GM21381 (cell line): ENCODE data around the gene CASP8AP2.
"Not testable (repeated sequence)": the region's sequence is repeated elsewhere in the genome, so short reads cannot be mapped to it uniquely, and the experiment has no call there.

Experiments
- ATAC-seq: cut with Tn5 transposase; IDR thresholded peaks from one replicate; pipeline ENCODE4 v1.9.1; 2021; ENCODE audit warnings: mild to moderate bottlenecking, moderate library complexity; ENCODE audit not compliant: unreplicated experiment

Gene CASP8AP2

DNA sequence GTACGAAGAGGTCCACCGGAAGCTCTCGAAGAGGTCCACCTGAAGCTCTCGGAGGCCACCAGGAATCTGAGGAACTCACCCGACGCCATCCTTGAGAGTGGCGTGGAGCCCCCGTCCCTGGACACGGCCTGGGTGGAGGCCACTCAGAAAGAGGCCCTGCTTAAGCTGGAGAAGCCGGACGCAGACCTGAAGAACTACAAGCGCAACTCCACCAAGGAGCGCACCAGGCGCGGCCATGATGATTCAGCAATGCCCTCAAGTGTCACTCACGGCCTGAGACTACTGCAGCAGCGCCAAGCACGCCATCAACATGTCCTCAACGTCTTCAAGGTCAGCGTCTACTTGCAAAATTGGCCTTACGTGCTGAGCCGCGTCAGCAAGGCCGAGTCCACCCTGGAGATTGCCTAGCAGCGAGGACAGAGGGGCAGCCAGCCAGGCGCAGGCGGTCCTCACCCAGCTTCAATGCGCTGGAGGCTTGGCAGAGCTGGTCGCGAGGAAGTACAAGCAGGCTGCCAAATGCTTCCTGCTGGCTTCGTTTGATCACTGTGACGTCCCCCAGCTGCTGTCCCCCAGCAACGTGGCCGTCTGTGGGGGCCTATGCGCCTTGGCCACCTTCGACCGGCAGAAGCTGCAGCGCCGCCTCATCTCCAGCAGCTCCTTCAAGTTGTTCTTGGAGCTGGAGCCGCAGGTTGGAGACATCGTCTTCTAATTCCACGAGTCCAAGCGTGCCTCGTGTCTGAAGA, 56.9 kb downstream of the CASP8AP2 start:
- ATAC-seq: no peak

DNA sequence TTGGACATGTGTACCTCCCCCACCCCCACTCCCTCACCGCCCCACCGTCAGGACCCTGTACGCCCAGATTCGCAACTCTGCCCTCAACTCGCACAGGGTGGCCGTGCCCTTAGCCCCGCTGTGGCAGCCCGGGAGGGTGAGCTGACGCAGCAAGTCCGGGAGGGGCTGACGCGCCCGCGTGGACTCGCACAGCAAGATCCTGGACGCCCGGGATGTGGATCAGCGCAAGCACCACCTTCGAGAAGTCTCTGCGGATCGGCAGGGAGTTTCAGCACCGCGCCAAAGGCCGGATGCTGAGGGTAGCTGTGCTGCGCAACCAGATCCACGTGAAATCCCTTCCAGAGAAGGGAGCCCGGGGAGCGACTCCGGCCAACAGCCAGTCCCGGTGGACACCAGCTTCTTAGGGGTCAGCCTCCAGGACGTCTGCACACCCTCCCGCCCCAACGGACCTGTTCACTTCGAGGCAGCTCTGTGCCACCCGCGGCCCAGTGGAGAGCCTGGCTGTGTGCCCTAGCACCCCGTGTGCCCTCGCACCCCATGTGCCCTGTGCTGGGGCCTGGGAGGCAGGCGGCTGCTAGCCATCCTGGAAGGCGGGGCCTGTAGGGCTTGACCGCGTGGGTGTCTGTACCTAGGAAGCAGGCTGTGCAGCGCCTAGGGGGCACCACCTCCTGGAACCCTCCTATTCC, 57.9 kb downstream of the CASP8AP2 start:
- no peak for ATAC-seq

DNA sequence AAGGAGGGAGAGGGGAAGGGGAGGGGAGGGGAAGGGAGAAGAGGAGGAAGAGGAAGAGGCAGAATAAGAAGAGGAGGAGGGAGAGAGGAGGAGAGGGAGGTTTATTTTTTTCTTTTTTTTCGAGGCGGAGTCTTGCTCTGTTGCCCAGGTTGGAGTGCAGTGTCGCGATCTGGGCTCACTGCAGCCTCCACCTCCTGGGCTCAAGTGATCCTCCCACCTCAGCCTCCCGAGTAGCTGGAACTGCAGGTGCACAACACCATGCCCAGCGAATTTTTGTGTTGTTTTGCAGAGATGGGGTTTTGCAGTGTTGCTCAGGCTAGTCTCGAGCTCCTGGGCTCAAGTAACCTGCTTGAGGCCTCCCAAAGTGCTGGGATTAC, 58.4 kb downstream of the CASP8AP2 start:
- no peak for ATAC-seq

DNA sequence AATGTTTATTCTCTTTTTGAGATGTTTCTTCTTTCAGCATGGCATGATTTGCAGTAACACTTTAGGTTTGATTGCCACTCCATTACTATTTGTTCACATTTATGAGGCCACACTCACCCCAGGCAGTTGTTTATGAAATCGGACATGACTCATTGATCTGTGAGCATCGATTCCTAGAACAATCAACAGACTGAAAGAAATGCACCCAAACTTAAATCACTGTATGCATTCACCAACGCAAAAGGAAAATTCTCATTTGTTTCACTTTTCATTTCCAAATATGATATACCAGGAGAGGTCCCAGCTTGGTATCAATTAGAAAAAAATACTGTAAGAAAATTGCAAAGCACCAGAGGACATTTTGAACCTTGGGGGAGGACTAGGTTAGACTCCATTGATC, 59.2 kb downstream of the CASP8AP2 start:
- no peak for ATAC-seq

DNA sequence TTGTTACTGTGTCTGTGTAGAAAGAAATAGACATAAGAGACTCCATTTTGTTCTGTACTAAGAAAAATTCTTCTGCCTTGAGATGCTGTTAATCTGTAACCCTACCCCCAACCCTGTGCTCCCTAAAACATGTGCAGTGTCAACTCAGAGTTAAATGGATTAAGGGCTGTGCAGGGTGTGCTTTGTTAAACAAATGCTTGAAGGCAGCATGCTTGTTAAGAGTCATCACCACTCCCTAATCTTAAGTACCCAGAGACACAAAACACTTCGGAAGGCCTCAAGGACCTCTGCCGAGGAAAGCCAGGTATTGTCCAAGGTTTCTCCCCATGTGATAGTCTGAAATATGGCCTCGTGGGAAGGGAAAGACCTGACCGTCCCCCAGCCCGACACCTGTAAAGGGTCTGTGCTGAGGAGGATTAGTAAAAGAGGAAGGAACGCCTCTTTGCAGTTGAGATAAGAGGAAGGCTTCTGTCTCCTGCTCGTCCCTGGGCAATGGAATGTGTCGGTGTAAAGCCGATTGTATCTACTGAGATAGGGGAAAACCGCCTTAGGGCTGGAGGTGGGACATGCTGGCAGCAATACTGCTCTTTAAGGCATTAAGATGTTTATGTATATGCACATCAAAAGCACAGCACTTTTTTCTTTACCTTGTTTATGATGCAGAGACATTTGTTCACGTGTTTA, 61.3 kb downstream of the CASP8AP2 start:
- ATAC-seq: not testable (repeated sequence)

DNA sequence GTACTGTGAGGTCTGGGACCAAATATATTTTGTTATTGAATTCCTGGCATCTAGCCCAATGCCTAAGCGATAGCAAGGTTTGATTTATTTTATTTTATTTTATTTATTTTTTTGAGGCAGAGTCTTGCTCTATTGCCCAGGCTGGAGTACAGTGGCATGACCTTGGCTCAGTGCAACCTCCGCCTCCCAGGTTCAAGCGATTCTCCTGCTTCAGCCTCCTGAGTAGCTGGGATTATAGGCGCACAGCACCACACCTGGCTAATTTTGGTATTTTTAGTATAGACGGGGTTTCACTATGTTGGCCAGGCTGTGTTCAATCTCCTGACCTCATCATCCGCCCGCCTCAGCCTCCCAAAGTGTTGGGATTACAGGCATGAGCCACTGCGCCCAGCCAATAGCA, 62.9 kb downstream of the CASP8AP2 start:
- ATAC-seq: not testable (repeated sequence)

DNA sequence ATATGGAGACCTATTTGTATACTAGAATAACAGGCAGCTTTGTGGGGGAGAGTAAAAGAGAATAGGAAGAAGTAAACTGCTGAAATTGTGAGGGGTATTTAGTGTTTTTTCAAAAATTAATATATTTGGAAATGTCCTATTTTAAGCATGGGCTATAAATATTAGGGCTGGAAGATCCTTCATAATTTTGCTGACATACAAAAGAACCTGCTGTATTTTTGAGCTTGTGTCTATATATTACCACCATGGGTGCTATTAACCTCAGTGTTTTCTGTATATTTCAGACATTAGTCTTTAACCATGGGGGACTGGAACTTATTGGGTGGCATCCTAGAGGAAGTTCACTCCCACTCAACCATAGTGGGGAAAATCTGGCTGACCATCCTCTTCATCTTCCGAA, 64.5 kb downstream of the CASP8AP2 start, which contains the start of gene GJA10:
TSS of gene GJA10 (plus strand) at position 301 of the 400 bp plus-strand sequence. CDS start at position 301, 0 bp downstream.
- no peak for ATAC-seq

DNA sequence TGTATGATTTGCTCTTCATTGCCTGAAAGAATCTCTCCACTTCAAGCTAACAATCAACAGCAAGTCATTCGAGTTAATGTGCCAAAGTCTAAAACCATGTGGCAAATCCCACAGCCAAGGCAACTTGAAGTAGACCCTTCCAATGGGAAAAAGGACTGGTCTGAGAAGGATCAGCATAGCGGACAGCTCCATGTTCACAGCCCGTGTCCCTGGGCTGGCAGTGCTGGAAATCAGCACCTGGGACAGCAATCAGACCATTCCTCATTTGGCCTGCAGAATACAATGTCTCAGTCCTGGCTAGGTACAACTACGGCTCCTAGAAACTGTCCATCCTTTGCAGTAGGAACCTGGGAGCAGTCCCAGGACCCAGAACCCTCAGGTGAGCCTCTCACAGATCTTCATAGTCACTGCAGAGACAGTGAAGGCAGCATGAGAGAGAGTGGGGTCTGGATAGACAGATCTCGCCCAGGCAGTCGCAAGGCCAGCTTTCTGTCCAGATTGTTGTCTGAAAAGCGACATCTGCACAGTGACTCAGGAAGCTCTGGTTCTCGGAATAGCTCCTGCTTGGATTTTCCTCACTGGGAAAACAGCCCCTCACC, 65.7 kb downstream of the CASP8AP2 start:
- ATAC-seq: no peak

DNA sequence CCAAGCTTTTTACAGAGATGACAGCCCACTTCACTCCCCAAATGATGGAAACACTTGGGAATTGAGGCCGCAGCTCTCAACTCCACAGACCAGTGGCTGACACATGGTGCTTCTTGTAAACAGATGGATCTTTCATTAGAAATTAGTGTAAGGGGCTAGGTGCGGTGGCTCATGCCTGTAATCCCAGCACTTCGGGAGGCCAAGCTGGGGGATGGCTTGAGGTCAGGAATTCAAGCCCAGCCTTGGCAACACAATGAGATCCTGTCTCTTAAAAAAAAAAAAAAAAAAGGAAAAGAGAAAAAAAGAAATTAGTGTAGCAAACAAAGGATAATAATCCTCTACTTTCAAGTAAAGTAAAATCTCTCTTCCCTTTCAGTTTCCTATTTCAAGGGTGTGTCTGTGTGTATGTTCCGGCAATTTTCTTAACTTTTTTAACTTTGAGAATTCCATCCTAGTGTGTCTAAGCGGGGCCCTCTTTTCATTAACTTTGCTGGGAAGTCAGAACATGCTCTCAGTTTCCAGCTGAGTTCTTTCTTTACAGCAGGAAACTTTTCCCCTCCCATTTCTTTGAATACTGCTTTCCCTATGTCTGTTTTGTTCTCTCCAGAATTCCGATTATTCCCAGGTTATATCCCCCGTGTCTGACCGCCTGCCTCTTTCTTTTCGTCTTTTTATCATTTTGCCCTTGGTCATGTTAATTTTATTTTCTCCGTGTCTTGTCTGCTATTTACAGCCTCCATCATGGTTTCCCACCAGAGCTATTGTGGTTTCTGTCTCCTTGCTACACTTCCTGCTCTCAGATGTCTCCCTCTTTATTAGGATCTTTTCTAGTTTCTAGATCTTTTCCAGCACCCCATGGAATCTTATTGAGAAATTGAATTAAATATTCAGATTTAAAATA, 80.6 kb downstream of the CASP8AP2 start:
- not testable (repeated sequence) for ATAC-seq

DNA sequence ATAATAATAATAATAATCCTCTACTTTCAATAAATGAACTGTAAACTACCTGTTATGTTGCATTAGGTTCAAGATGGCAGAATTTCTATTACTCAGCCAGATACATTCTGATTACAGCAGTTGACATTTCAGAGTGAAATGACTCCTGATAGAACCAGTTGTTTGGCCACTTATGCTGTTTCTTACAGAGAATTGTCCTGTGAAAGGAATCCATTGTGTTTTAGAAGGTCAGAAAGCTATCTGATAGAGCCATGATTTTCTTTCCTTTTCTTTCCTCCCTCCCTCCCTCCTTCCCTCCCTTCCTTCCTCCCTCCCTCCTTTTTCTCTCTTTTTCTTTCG, 81.2 kb downstream of the CASP8AP2 start:
- ATAC-seq: no peak

DNA sequence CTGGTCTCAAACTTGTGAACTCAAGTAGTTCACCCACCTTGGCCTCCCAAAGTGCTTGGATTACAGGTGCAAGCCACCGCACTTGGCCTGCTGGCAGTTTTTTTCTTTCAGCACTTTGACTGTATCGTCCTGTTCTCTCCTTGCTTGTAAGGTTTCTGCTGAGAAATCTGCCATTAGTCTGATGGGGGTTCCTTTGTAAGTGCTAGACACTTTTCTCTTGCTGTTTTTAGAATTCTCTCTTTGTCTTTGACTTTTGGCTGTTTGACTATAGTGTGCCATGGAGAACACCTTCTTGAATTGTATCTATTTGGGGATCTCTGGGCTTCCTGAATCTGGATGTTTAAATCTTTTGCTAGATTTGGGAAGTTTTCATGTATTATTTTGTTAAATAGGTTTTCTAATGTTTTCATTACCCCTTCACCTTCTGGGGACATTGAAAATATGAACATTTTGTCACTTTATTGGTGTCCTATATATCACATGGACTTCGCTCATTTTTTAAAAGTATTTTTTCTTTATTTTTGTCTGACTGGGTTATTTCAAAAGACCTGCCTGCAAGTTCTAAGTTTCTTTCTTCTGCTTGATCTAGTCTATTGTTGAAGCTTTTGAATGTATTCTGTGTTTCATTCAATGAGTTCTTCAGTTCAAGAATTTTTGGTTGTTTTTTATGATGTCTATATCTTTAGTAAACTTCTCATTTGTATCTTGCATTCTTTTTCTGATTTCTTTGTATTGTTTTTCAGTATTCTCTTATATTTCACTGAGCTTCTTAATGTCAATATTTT, 86.6 kb downstream of the CASP8AP2 start:
- ATAC-seq: no peak

DNA sequence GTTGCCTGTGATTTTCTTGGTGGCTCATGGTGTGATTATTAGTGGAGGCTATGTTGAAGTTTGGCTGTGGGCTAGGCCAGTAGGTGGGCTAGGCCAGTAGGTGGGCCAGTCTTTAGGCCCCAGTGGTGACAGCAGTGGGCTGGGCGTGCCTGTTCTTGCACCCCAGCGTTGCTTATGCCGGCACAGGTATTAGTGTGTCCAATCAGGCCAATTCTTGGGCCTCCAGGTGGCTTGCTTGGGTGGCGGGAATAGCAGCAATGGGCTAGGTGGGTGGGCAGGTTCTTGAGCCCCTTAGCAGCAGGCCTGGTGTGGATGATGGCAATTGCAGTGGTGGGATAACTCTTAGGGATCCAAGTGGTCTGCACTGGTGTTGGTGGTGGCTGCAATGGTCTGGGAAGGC, 87.5 kb downstream of the CASP8AP2 start:
- ATAC-seq: no peak

DNA sequence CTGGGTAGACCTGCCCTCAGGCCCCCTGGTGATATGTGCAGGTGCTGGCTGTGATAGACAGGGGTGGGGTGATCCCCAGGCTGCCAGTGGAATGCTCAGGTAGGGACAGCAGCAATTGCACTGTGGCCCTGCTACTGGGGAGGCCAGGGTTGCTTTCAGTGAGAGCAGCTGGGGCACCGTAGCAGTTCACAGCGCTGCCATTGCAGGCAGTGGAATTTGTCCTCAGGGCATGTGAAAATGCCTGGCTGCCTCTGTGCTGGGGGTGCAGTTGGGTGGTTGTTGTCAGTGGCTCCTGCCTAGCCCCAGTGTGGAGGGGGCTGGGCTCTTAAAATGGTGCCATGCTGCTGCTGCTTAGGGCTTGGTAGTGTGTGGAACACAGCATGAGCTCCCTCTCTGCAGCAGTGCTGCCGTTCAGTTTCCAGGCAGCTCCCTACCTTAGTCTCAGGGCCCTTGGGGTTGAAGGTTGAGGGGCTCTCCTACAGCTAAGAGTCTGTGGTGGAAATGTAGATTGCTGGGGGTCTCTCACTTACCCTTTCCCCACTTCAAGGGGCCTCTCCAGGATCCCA, 88.2 kb downstream of the CASP8AP2 start:
- no peak for ATAC-seq
